Peyer's patch (tissue), 4 donors: ENCODE data around the gene DIPK1B. TPM values are rescaled to one million over a fixed set of nuclear protein-coding genes. Genes with fewer than 3 reads are reported as not detected.

Experiments used
- DNase-seq, 3 donors: peaks; one replicate each; pipeline ENCODE4 v3.0.0-alpha.2; 2017 to 2019
- H3K27ac ChIP-seq, 4 donors: fragments of 200-600 bp; sonication (generic); one replicate each; pipeline ENCODE4 v1.5.1; 2016 to 2019
- H3K27me3 ChIP-seq, 2 donors: fragments of 200-600 bp; sonication (generic); one replicate each; pipeline ENCODE4 v1.5.1; 2019
- H3K36me3 ChIP-seq, 3 donors: fragments of 200-600 bp; sonication (generic); one replicate each; pipeline ENCODE4 v1.5.1; 2016 to 2019
- H3K4me1 ChIP-seq, 4 donors: fragments of 200-600 bp; sonication (generic); one replicate each; pipeline ENCODE4 v1.5.1; 2016 to 2019
- H3K4me3 ChIP-seq, 4 donors: fragments of 200-600 bp; sonication (generic); 1 replicate in 3 of 4; 2 replicates in 1 of 4; pipeline ENCODE4 v1.5.1; 2016 to 2019; ENCODE audit warnings: mild to moderate bottlenecking in 1 of 4
- H3K9me3 ChIP-seq, 4 donors: fragments of 200-600 bp; sonication (generic); one replicate each; pipeline ENCODE4 v1.5.1; 2016 to 2019; ENCODE audit warnings: mild to moderate bottlenecking in 1 of 4
- CTCF ChIP-seq, 6 experiments: fragments of 450-650 bp in 4 of 6; fragments of 200-600 bp in 2 of 6; sonication (generic) in 1 of 6; IDR thresholded peaks; one replicate each; pipeline ENCODE4 v1.5.1; 2017 to 2019; ENCODE audit warnings: antibody characterized with exemption in 6 of 6, mild to moderate bottlenecking in 3 of 6, moderate library complexity in 1 of 6
- POLR2A ChIP-seq, 2 donors: fragments of 450-650 bp; IDR thresholded peaks; one replicate each; pipeline ENCODE4 v1.5.1; 2017; ENCODE audit warnings: antibody characterized with exemption in 2 of 2, mild to moderate bottlenecking in 2 of 2, moderate library complexity in 2 of 2
- total RNA-seq, 4 donors: library from RNA; depleted of rRNA; stranded (reverse); fragments of >200 nt; gene quantifications; one replicate each; pipeline ENCODE4 v1.1.0, GENCODE V29; 2016

Gene DIPK1B
- total RNA-seq, 4 donors from 2014 or later = 0.70 to 5.8 (median 2.6) TPM

DNA sequence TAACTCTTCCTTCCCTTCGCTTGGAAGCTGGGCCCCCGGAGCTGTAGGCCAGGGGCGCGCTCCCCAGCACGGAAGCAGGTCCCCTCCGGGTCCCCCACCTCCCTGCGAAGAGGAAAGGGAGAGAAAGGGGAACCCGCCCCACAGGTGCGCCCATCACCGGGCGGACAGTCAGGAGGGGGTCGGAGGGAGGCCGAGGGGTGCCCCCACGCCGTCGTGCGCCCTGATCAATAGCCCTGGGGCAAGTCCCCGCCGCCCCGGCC is 25.9 kb upstream of the DIPK1B start:
- H3K9me3 ChIP-seq = no peaks in the 10 kb centered on the region
- H3K4me1 ChIP-seq = peaks cover 0 to 69% (median 11%) of the 10 kb centered on the region in 4 donors
- no peak for DNase-seq
- peak overlapping the region; percentile 70 to 99 (median 91) for H3K4me3 ChIP-seq
- peak overlapping the region; percentile 85 to 98 (median 94) for H3K27ac ChIP-seq
- peaks cover 0 to 4% (median 0%) of the 10 kb centered on the region in 3 donors for H3K36me3 ChIP-seq
- no peaks in the 10 kb centered on the region for H3K27me3 ChIP-seq
- TF ChIP-seq CTCF (IDR thresholded peaks at IDR 0.05) = no peak
- no peak for TF ChIP-seq POLR2A (IDR thresholded peaks at IDR 0.05)

DNA sequence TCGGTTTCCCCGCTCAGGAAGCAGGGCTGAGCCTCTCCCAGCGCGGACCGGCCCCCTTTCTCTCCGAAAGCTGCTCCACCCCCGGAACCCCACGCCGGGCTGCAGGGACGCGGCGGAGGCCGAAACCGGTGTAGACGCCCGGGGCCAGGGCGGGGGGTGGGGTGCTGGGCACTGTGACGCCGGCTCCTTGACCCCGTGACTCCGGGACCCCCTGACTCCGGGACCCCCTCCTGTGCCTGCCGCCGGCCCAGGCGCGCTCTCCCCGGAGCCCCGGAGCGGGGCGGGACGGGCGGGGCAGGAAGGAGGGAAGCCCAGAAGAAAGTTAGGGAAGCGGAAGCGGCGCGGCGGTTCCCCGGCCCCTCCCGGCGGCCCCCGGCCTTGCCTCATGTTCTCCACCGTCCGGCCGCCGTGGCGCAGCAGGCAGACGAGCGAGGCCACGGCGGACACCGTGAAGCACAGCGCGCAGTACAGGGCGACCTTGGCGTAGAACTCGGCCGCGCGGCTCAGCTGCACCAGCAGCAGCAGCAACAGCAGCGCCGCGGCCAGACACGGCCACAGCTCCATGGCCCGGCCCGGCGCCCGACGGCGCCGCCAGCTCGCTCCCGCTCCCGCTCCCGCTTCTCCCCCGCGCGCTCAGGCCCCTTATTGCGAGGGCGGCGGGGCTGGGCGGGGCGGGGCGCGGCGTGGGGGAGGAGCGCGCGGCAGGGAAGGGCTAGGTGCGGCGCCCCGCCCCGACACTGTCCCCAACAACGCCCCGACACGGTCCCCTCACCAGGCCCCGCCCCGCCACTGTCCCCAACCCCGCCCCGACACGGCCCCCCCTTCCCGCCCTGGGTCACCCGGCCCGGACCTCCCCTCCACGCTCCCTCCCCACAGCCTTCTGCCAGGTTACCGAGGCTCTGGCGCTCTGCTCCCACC is 25.3 kb upstream of the DIPK1B start, which contains the start of gene AGPAT2:
Gene AGPAT2 (minus strand): TSS at position 664 of the 918 bp plus-strand sequence. CDS start 100 bp downstream, at position 564.
- DNase-seq = peak; percentile 87 to 95 (median 93)
- TF ChIP-seq POLR2A (IDR thresholded peaks at IDR 0.05) = peak; percentile 88
- peak in 2 of 6 experiments; percentile 15 to 16 for TF ChIP-seq CTCF (IDR thresholded peaks at IDR 0.05)
- H3K4me3 ChIP-seq = peak within 1 kb of the TSS; percentile 70 to 99 (median 91)
- no peaks in the 10 kb centered on the region for H3K9me3 ChIP-seq
- peaks cover 0 to 4% (median 0%) of the 10 kb centered on the region in 3 donors for H3K36me3 ChIP-seq
- no peaks in the 10 kb centered on the region for H3K27me3 ChIP-seq
- peaks cover 0 to 72% (median 11%) of the 10 kb centered on the region in 4 donors for H3K4me1 ChIP-seq
- peak within 1 kb of the TSS; percentile 85 to 98 (median 94) for H3K27ac ChIP-seq

DNA sequence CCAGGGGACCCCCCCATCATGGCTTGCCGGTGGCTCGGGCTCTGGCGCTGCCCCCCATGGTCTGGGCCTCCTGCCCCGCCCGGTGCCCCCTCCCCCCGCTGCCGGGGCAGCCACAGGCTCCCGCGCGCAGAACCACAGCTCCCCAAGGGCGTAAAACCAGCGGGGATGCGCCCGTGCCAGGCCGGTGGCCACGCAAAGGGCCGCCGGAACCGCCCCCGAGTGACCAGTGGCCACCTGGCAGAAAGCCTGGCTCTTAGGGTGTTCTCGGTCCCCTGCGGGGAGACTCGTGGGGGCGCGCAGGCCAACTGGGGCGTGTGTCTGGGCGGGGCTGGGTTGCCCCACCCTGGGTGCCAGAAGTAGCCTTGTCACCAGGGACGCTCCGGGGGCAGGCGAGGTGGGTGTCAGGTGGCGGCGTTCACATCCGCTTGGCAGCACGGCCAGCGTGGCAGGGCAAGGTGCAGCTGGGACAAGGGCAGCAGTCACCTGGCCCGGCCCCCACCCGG is 24.6 kb upstream of the DIPK1B start:
- Histone ChIP-seq H3K9me3 (no peaks in the 10 kb centered on the region), H3K4me1 (peaks cover 3 to 72% (median 11%) of the 10 kb centered on the region in 4 donors), H3K27ac (peak overlapping the region; percentile 85 to 98 (median 94)), H3K4me3 (peak overlapping the region; percentile 70 to 99 (median 91)), H3K27me3 (no peaks in the 10 kb centered on the region), H3K36me3 (peaks cover 0 to 4% (median 0%) of the 10 kb centered on the region in 3 donors)
- no peak for TF ChIP-seq CTCF (IDR thresholded peaks at IDR 0.05)
- TF ChIP-seq POLR2A (IDR thresholded peaks at IDR 0.05) = peak in 1 of 2 donors; percentile 34
- peak; percentile 51 to 91 (median 88) for DNase-seq

DNA sequence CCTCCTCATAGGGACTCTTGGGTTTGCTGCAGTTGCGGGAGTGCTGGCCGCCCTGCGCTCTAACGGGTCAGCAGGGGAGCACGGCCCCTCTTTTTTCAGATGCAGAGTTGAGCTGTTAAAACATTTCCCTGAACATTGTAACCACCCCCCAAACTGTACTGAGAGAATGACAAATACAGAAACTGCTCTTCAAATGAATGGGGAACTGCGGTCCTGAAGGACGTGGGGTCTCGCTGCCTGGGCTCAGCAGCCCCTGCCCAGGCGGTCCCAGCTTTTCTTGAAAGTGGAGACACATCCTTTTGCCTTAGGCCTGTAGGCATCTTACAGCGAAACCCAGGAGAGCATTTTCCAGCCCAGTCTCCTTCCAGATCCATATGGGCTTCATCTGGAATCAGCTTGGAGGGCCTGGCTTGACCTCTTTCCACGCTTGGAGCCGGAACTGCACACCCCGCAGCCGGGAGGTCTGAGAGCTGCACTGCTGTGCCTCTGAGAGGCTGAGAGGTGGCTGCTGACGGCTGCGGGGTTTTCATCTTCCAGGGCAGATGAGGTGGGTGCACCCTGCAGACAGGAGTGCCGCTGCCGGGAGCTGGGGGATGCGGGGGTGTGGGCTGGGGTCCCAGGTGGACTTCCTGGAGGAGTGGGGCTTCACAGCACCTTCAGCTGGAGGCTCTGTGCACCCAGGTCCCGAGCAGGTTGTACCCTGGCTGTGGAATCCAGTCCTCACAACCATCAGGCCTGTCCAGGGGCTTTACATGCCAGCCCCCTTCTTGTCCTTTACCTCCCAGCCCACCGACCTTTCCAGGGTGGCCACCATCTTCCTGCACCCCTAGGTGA is 23.9 kb upstream of the DIPK1B start:
- H3K4me3 ChIP-seq = peak overlapping the region in 2 of 4 donors; percentile 70 to 99
- H3K27me3 ChIP-seq = no peaks in the 10 kb centered on the region
- no peak for DNase-seq
- H3K4me1 ChIP-seq = peaks cover 5 to 79% (median 12%) of the 10 kb centered on the region in 4 donors
- peak overlapping the region; percentile 38 to 98 (median 91) for H3K27ac ChIP-seq
- no peak for TF ChIP-seq POLR2A (IDR thresholded peaks at IDR 0.05)
- TF ChIP-seq CTCF (IDR thresholded peaks at IDR 0.05) = no peak
- no peaks in the 10 kb centered on the region for H3K9me3 ChIP-seq
- peaks cover 0 to 4% (median 0%) of the 10 kb centered on the region in 3 donors for H3K36me3 ChIP-seq

- H3K4me3 ChIP-seq = no peak overlapping the region
- no peak for DNase-seq
- peak overlapping the region in 3 of 4 donors; percentile 38 to 98 (median 97) for H3K27ac ChIP-seq
- TF ChIP-seq POLR2A (IDR thresholded peaks at IDR 0.05) (no peak), CTCF (IDR thresholded peaks at IDR 0.05) (no peak)
- no peaks in the 10 kb centered on the region for H3K27me3 ChIP-seq
- no peaks in the 10 kb centered on the region for H3K9me3 ChIP-seq
- no peaks in the 10 kb centered on the region for H3K36me3 ChIP-seq
- peaks cover 5 to 74% (median 12%) of the 10 kb centered on the region in 4 donors for H3K4me1 ChIP-seq
Measured at GRCh38 chr9:136689108-136689460, 23.3 kb upstream of the DIPK1B start.
